GM18951 (cell line): ENCODE data around the gene AGAP3.

Experiments used
- POLR2A ChIP-seq: IDR thresholded peaks from 4 replicates; pipeline ENCODE4 v1.6.1; 2011; ENCODE audit warnings: mild to moderate bottlenecking; ENCODE audit not compliant: insufficient read length, insufficient read depth; ENCODE audit errors: extremely low read depth
- in situ Hi-C: fragments of 300-500 bp; cut with MboI; formaldehyde crosslinking; loops from one replicate; pipeline ENCODE4 v1.12.0; 2022; ENCODE audit warnings: low sequenced_read_pairs, mixed read lengths, inconsistent platforms; ENCODE audit not compliant: unreplicated experiment

The AGAP3 gene

DNA sequence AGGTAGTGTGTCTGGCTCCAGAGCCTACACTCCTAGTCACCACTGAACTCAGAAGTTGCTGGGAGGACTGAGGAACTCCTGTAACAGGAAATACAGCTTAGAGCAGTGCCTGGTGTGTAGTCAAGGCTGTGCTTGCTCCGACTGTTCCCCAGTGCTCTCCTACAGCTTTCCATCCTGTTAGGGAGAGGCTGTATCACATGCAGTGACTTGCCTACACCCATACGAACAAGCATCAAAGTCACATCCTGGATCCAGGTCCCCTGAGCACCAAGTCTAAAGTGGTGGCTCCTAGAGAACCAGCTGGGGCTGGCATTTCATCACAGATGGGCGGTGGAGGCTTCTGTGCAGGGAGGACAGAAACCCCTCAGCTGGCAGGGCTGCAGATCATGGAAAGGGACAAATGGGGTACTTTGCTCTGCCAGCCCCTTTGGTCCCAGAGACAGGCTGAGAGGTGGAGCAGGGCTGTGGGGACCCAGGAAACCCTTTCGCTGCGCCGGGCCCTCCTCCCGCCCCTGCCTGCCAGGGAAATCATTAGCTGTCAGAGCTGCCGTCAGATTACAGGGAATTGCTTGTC, 93.1 kb downstream of the AGAP3 start:
- in situ Hi-C loops: no loop called here
- no peak for TF ChIP-seq POLR2A

GRCh38 chr7:151179946-151180345, 93.7 kb downstream of the AGAP3 start:
- in situ Hi-C loops: no loop called here
- TF ChIP-seq POLR2A: no peak

- no peak for TF ChIP-seq POLR2A
- in situ Hi-C loops: no loop called here
These were observed 94.7 kb downstream of the AGAP3 start for GRCh38 chr7:151181011-151181431.

GRCh38 chr7:151185762-151186639, 99.7 kb downstream of the AGAP3 start:
- in situ Hi-C loops: no loop called here
- TF ChIP-seq POLR2A: no peak

GRCh38 chr7:151186640-151187408, 100.5 kb downstream of the AGAP3 start, which contains the start of gene ASB10:
ASB10 (minus strand) TSS chr7:151187250; CDS start chr7:151187130, 120 bp downstream.
- in situ Hi-C loops: no loop called here
- no peak for TF ChIP-seq POLR2A

DNA sequence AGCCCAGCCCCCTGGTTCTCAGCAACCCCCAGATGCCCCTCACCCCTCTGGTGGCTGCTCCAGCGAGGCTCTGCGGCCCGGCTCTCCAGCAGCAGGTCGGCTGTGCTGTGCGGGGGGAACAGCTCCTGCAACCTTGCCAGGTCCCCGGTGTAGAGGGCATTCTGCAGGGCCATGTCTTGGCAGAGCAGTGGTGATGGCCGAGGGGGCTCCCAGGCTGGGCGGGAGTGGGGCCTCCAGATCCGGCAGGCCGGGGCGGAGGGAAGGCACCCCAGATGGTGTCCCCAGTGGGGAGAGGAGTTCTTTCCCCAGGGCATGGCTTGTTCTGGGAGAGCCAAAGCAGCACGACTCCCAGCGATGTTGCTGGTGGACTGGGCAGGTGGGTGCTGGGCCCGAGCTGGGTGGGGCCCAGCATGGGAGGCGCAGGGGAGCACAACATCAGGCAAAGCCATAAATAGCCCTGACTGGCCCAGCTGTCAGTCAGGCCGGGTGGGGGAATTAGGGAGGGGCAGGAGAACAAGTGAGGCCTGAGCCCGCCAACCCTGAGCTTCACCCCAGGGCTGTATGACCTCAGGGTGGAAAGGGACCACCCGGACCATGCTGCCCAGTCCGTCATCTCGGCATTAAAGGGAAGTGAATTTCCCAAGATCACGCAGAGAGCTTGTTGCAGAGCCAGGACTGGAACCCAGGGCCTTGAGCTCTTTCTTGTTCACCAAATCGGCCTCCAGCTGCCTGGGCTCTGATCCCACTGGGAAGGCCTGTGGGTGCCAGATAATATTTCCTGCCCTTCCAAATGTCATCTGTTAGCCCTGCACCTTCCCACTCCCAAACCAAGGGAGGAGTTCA, 101.4 kb downstream of the AGAP3 start:
- in situ Hi-C loops: no loop called here
- TF ChIP-seq POLR2A: no peak

DNA sequence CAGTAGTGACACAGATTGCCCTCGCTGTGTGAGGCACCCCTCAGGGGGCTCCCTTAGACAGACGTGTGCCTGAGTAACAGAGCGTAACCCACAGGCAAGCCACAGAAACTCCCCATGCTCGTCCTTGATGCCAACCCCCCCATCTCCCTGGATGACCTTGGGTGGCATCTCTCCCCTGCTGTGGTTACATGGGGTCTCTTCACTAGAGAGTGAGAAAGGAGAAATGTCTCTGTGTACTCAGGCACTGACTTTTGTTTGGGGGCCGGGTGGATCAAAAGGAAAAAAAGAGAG, 101.9 kb downstream of the AGAP3 start:
- no peak for TF ChIP-seq POLR2A
- in situ Hi-C loops: no loop called here

- in situ Hi-C loops: no loop called here
- no peak for TF ChIP-seq POLR2A
These were observed 102.8 kb downstream of the AGAP3 start for GRCh38 chr7:151189038-151189437.

DNA sequence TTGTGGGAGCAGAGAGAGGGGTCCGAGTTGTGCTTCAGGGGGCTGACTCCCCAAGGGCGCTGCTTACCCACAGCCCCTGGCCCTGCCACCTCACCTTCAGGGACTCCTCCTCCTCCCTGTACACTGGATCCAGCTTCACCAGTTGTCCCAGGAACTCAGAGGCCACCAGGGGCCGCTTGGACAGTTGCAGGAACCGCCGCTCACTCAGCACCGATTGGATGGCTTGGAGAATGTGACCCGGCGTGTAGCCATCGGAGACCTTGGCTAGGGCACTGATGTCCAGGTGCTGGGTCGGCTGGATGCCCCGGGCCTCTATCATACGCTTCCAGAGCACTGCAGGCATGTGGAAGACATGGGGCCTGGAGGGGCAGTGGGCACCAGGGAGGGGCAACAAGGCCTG, 105.3 kb downstream of the AGAP3 start:
- in situ Hi-C loops: no loop called here
- no peak for TF ChIP-seq POLR2A

GRCh38 chr7:151192002-151192539, 105.8 kb downstream of the AGAP3 start:
- no peak for TF ChIP-seq POLR2A
- in situ Hi-C loops: no loop called here

DNA sequence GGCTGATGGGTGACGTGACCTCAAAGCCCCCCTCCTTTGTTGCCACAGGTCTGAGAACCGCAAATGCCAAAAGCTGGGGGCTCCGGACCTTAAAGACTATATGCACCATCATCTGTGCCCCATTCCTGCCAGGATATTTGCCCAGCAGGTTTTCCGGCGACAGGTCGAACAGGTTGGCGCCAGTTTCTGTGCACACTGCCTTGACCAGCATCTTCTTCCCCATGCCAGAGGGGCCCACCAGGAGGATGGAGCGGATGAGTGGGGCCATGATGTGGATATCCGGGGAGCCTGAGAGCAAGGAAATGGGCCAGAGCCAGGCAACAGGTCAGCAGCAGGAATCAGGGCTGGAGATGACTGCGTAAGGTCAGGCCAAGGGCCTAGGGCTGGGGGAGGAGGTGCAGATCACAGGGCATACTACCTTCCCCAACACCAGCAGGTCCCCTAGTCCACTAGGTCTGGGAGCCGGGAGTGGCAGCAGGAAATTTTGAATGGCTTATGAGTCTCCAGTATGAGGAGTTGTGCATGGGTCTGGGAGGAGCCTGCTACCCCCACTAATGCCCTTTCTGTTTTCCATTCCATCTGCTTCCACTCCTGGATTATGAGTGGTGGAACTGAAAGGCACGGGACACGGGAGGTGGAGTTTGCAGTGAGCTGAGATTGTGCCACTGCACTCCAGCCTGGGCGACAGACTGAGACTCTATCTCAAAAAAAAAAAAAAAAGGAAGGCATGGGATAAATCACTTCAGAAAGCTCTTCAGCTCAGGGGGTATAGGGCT, 107.1 kb downstream of the AGAP3 start:
- TF ChIP-seq POLR2A: no peak
- in situ Hi-C loops: no loop called here
